Uterus (tissue), 4 donors: ENCODE results near the gene MYLK3. TPM values are rescaled to one million over a fixed set of nuclear protein-coding genes. Genes with fewer than 3 reads are reported as not detected.

ENCODE experiments used
- DNase-seq, 2 donors: peaks; one replicate each; pipeline ENCODE4 v3.0.0-alpha.2; 2019 to 2020
- H3K27ac ChIP-seq, 2 donors: fragments of 200-600 bp; sonication (generic); 1 replicate in 1 of 2; 2 replicates in 1 of 2; pipeline ENCODE4 v1.5.1; 2016 to 2018
- H3K27me3 ChIP-seq, 2 donors: fragments of 200-600 bp; sonication (generic); one replicate each; pipeline ENCODE4 v1.5.1; 2018 to 2019; ENCODE audit warnings: control low read depth in 1 of 2
- H3K36me3 ChIP-seq, 2 donors: fragments of 200-600 bp; sonication (generic); one replicate each; pipeline ENCODE4 v1.5.1; 2019; ENCODE audit warnings: control low read depth in 1 of 2
- H3K4me1 ChIP-seq, 2 donors: fragments of 200-600 bp; sonication (generic); one replicate each; pipeline ENCODE4 v1.5.1; 2018 to 2019; ENCODE audit warnings: control low read depth in 1 of 2
- H3K4me3 ChIP-seq, 2 donors: fragments of 200-600 bp; sonication (generic); 1 replicate in 1 of 2; 2 replicates in 1 of 2; pipeline ENCODE4 v1.5.1; 2018 to 2019; ENCODE audit warnings: mild to moderate bottlenecking in 1 of 2
- H3K9me3 ChIP-seq, 2 donors: fragments of 200-600 bp; sonication (generic); one replicate each; pipeline ENCODE4 v1.5.1; 2019; ENCODE audit warnings: control low read depth in 1 of 2
- POLR2A ChIP-seq, 2 donors: fragments of 450-650 bp; IDR thresholded peaks; one replicate each; pipeline ENCODE4 v1.6.1; 2016; ENCODE audit warnings: antibody characterized with exemption in 2 of 2, mild to moderate bottlenecking in 1 of 2, moderate library complexity in 1 of 2
- intact Hi-C: fragments of 100-400 bp; cut with DNase I; formaldehyde crosslinking; loops from one replicate; pipeline ENCODE4 v1.15.1; 2023; ENCODE audit warnings: low total_unique reads
- total RNA-seq, 4 donors: library from RNA; depleted of rRNA in 3 of 4; stranded (reverse); fragments of >200 nt in 3 of 4; gene quantifications; one replicate each; pipeline versions ENCODE4 v1.1.0 to v1.2.4, GENCODE V29; 2014 to 2023
- TF ChIP-seq, protein P1 (sequence below), 4 experiments: fragments of 200-600 bp in 2 of 4; fragments of 450-650 bp in 2 of 4; sonication (generic) in 2 of 4; IDR thresholded peaks; one replicate each; pipeline ENCODE4 v1.5.1; 2016 to 2019; ENCODE audit warnings: antibody characterized with exemption in 4 of 4, mild to moderate bottlenecking in 2 of 4, moderate library complexity in 1 of 4
- donor health status: DM: yes; HTN: yes; CAD: no.

MYLK3 gene
- total RNA-seq, 4 donors from 2014 or later = 0.51 to 4.8 (median 0.61) TPM; not detected in 1

DNA sequence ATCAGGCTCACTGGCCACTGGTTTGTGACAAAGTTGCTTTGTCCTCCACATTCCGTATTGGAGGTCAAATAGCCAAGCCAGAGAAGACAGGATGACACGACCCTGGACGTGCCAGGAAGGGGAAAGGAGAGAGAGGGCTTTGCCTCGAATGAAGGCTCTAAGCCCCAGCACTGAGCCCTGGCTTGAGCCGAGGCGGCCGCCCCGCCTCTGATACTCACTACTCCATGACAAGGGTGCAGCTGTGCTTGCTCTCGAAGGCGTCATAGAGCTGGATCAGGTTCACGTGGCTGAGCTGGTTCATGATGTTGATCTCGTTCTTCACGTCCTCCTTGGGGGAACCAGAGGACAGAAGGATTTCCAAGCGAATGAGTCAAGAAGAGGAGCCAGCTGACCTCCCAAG is 19.3 kb downstream of the MYLK3 start:
- Histone ChIP-seq H3K27me3 (no peaks in the 10 kb centered on the region), H3K27ac (no peak overlapping the region), H3K4me3 (no peak overlapping the region), H3K9me3 (no peaks in the 10 kb centered on the region), H3K4me1 (no peaks in the 10 kb centered on the region), H3K36me3 (no peaks in the 10 kb centered on the region)
- no peak for DNase-seq
- TF ChIP-seq, protein P1, sequence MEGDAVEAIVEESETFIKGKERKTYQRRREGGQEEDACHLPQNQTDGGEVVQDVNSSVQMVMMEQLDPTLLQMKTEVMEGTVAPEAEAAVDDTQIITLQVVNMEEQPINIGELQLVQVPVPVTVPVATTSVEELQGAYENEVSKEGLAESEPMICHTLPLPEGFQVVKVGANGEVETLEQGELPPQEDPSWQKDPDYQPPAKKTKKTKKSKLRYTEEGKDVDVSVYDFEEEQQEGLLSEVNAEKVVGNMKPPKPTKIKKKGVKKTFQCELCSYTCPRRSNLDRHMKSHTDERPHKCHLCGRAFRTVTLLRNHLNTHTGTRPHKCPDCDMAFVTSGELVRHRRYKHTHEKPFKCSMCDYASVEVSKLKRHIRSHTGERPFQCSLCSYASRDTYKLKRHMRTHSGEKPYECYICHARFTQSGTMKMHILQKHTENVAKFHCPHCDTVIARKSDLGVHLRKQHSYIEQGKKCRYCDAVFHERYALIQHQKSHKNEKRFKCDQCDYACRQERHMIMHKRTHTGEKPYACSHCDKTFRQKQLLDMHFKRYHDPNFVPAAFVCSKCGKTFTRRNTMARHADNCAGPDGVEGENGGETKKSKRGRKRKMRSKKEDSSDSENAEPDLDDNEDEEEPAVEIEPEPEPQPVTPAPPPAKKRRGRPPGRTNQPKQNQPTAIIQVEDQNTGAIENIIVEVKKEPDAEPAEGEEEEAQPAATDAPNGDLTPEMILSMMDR (IDR thresholded peaks at IDR 0.05) = no peak
- TF ChIP-seq POLR2A (IDR thresholded peaks at IDR 0.05) = no peak
- intact Hi-C loops = no loop called here

DNA sequence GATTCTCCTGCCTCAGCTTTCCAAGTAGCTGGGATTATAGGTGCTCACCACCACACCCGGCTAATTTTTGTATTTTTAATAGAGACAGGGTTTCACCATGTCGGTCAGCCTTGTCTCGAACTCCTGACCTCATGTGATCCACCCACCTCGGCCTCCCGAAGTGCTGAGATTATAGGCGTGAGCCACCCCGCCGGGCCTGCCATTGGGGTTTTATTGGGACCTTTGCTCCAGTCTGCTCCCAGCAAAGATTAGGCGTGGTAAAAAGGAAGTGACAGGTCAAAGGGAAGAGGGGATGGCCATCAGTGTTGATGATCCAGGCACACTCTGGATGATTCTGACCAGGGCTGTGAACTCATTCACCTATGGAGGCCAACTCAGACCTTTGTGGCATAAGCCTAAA is 20.5 kb downstream of the MYLK3 start:
- no peaks in the 10 kb centered on the region for H3K9me3 ChIP-seq

DNA sequence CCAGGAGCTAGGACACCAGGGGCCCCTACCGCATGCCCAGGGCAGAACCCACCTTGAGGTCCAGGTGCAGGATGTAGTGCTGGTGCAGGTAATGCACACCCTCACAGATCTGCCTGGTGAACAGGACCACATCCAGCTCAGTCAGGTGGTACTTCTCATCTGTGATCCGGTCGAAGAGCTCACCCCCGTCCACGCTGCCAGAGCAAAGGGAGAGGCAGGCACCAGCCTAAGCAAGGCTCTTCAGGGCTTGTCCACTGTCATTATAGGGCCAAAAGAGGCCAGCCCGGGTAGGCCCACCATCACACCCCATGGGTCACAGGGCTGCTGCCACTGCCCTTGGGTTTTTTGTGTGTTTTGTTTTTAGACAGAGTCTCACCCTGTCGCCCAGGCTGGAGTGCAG is 21.0 kb downstream of the MYLK3 start:
- H3K27ac ChIP-seq = no peak overlapping the region
- H3K9me3 ChIP-seq = no peaks in the 10 kb centered on the region
- no peak for DNase-seq
- H3K4me1 ChIP-seq = no peaks in the 10 kb centered on the region
- H3K36me3 ChIP-seq = no peaks in the 10 kb centered on the region
- H3K27me3 ChIP-seq = no peaks in the 10 kb centered on the region
- intact Hi-C loops = no loop called here
- H3K4me3 ChIP-seq = no peak overlapping the region
- no peak for TF ChIP-seq POLR2A (IDR thresholded peaks at IDR 0.05)
- TF ChIP-seq, protein P1 (IDR thresholded peaks at IDR 0.05) = no peak

More for the DNA sequence above, 20.5 kb downstream of the MYLK3 start:
- H3K4me1 ChIP-seq = no peaks in the 10 kb centered on the region
- no peak for DNase-seq
- H3K4me3 ChIP-seq = no peak overlapping the region
- intact Hi-C loops = no loop called here
- H3K27me3 ChIP-seq = no peaks in the 10 kb centered on the region
- TF ChIP-seq, protein P1 (IDR thresholded peaks at IDR 0.05) = no peak
- no peak for TF ChIP-seq POLR2A (IDR thresholded peaks at IDR 0.05)
- H3K27ac ChIP-seq = no peak overlapping the region
- H3K36me3 ChIP-seq = no peaks in the 10 kb centered on the region

DNA sequence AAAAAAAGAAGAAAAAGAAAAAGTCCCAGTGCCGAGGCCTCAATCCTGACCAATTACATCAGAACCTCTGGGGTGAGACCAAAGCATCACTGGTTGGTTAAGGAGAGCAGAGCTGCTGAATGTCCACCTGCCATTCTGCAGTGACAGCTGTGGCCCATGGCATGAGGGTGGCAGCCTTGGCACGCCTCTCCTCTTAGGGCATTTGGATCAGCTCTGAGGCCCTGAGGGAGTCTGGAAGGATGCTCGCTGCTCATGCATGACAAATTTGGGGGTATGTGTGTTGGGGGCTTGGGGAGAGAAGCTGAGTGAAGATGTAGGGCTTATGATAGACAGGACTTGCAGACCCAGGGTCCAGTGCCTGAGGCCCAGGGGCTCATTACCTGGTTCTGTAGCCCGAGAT is 26.3 kb downstream of the MYLK3 start:
- TF ChIP-seq, protein P1 (IDR thresholded peaks at IDR 0.05) = no peak
- TF ChIP-seq POLR2A (IDR thresholded peaks at IDR 0.05) = no peak
- Histone ChIP-seq H3K9me3 (no peaks in the 10 kb centered on the region), H3K4me1 (no peaks in the 10 kb centered on the region), H3K36me3 (no peaks in the 10 kb centered on the region), H3K27ac (no peak overlapping the region), H3K27me3 (no peaks in the 10 kb centered on the region), H3K4me3 (no peak overlapping the region)
- intact Hi-C loops = no loop called here
- no peak for DNase-seq

DNA sequence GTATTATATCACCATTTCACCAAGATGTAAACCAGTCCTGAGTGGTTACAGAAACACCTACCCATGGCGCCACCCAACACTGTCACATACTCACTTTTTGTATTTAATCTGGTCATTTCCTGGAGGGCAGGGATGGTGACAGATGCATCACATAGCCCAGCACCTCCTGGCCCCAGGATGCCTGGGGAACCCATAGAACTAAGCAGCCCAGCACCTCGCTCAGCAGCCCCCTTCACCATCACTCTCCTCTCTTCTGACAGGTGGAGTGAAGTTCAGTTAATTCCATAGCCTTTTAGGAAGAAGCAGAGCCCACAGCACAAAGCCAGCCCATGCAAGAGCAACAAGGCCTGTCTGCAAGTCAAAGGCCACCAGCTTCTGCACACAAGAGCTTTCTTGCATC is 27.5 kb downstream of the MYLK3 start:
- intact Hi-C loops = no loop called here
- Histone ChIP-seq H3K27me3 (no peaks in the 10 kb centered on the region), H3K27ac (no peak overlapping the region), H3K4me3 (no peak overlapping the region), H3K4me1 (no peaks in the 10 kb centered on the region), H3K9me3 (no peaks in the 10 kb centered on the region), H3K36me3 (no peaks in the 10 kb centered on the region)
- TF ChIP-seq POLR2A (IDR thresholded peaks at IDR 0.05) = no peak
- TF ChIP-seq, protein P1 (IDR thresholded peaks at IDR 0.05) = no peak
- no peak for DNase-seq
